ENCODE measurements around the gene HCRTR1.

Gene HCRTR1

GRCh38 chr1:31576743-31577455, 40.6 kb upstream of the HCRTR1 start:
- DNase-seq: no peak
- Mint-ChIP-seq H3K4me1 (peaks cover 3% of the 10 kb centered on the region), H3K9me3 (no peaks in the 10 kb centered on the region), H3K4me3 (no peak overlapping the region), H3K27me3 (peaks cover 7% of the 10 kb centered on the region), H3K36me3 (no peaks in the 10 kb centered on the region), H3K27ac (no peak overlapping the region)
- CTCF ChIA-PET: interaction anchor here (2.1 kb wide), 1 partner anchor 14 kb away, joined by 4 read pairs; no protein-coding TSS in a partner anchor

- H3K27me3 Mint-ChIP-seq: peaks cover 4% of the 10 kb centered on the region
- DNase-seq: no peak
- H3K4me3 Mint-ChIP-seq: no peak overlapping the region
- no peak overlapping the region for H3K27ac Mint-ChIP-seq
- H3K9me3 Mint-ChIP-seq: no peaks in the 10 kb centered on the region
- no peaks in the 10 kb centered on the region for H3K36me3 Mint-ChIP-seq
- CTCF ChIA-PET: interaction anchor here (0.6 to 2.1 kb wide), 2 partner anchors 10 to 14 kb away, joined by 3 to 4 read pairs; no protein-coding TSS in a partner anchor
- peaks cover 3% of the 10 kb centered on the region for H3K4me1 Mint-ChIP-seq
Measured at GRCh38 chr1:31577515-31578192, 39.8 kb upstream of the HCRTR1 start.

- Mint-ChIP-seq H3K36me3 (no peaks in the 10 kb centered on the region), H3K4me1 (peaks cover 3% of the 10 kb centered on the region), H3K4me3 (no peak overlapping the region), H3K9me3 (no peaks in the 10 kb centered on the region), H3K27me3 (peaks cover 3% of the 10 kb centered on the region), H3K27ac (no peak overlapping the region)
- no peak for DNase-seq
- CTCF ChIA-PET: no interaction called here
Measured at GRCh38 chr1:31579374-31579773, 38.1 kb upstream of the HCRTR1 start.

- peaks cover 3% of the 10 kb centered on the region for H3K4me1 Mint-ChIP-seq
- H3K4me3 Mint-ChIP-seq: no peak overlapping the region
- CTCF ChIA-PET: interaction anchor here (1.6 to 1.9 kb wide), 2 partner anchors 16 to 31 kb away, joined by 4 to 6 read pairs; no protein-coding TSS in a partner anchor
- no peaks in the 10 kb centered on the region for H3K9me3 Mint-ChIP-seq
- H3K27ac Mint-ChIP-seq: no peak overlapping the region
- DNase-seq: no peak
- H3K36me3 Mint-ChIP-seq: no peaks in the 10 kb centered on the region
- H3K27me3 Mint-ChIP-seq: peaks cover 3% of the 10 kb centered on the region
Measured at GRCh38 chr1:31580513-31580870, 37.0 kb upstream of the HCRTR1 start.

GRCh38 chr1:31580891-31581603, 36.4 kb upstream of the HCRTR1 start:
- H3K27ac Mint-ChIP-seq: no peak overlapping the region
- no peak for DNase-seq
- H3K4me3 Mint-ChIP-seq: no peak overlapping the region
- CTCF ChIA-PET: interaction anchor here (1.6 to 1.9 kb wide), 2 partner anchors 17 to 32 kb away, joined by 4 to 6 read pairs; no protein-coding TSS in a partner anchor
- H3K36me3 Mint-ChIP-seq: no peaks in the 10 kb centered on the region
- no peaks in the 10 kb centered on the region for H3K9me3 Mint-ChIP-seq
- peaks cover 3% of the 10 kb centered on the region for H3K4me1 Mint-ChIP-seq
- peaks cover 3% of the 10 kb centered on the region for H3K27me3 Mint-ChIP-seq

GRCh38 chr1:31581821-31582810, 35.4 kb upstream of the HCRTR1 start:
- CTCF ChIA-PET: interaction anchor here (1.6 to 1.9 kb wide), 2 partner anchors 18 to 33 kb away, joined by 4 to 6 read pairs; no protein-coding TSS in a partner anchor
- H3K4me3 Mint-ChIP-seq: no peak overlapping the region
- H3K27ac Mint-ChIP-seq: no peak overlapping the region
- no peaks in the 10 kb centered on the region for H3K36me3 Mint-ChIP-seq
- no peaks in the 10 kb centered on the region for H3K4me1 Mint-ChIP-seq
- H3K9me3 Mint-ChIP-seq: no peaks in the 10 kb centered on the region
- no peak for DNase-seq
- H3K27me3 Mint-ChIP-seq: peaks cover 6% of the 10 kb centered on the region

- CTCF ChIA-PET: no interaction called here
- Mint-ChIP-seq H3K36me3 (no peaks in the 10 kb centered on the region), H3K27me3 (peaks cover 15% of the 10 kb centered on the region), H3K27ac (no peak overlapping the region), H3K4me3 (no peak overlapping the region), H3K9me3 (no peaks in the 10 kb centered on the region), H3K4me1 (no peaks in the 10 kb centered on the region)
- no peak for DNase-seq
Measured at GRCh38 chr1:31583082-31583994, 34.2 kb upstream of the HCRTR1 start.

GRCh38 chr1:31583995-31584868, 33.3 kb upstream of the HCRTR1 start:
- DNase-seq: no peak
- Mint-ChIP-seq H3K27me3 (peaks cover 21% of the 10 kb centered on the region), H3K36me3 (no peaks in the 10 kb centered on the region), H3K4me1 (no peaks in the 10 kb centered on the region), H3K4me3 (no peak overlapping the region), H3K9me3 (no peaks in the 10 kb centered on the region), H3K27ac (no peak overlapping the region)
- CTCF ChIA-PET: no interaction called here

- no peak overlapping the region for H3K4me3 Mint-ChIP-seq
- no peak for DNase-seq
- CTCF ChIA-PET: interaction anchor here (1.0 kb wide), 1 partner anchor 20 kb away, joined by 3 read pairs; no protein-coding TSS in a partner anchor
- no peak overlapping the region for H3K27ac Mint-ChIP-seq
- H3K9me3 Mint-ChIP-seq: no peaks in the 10 kb centered on the region
- H3K27me3 Mint-ChIP-seq: peaks cover 30% of the 10 kb centered on the region
- H3K4me1 Mint-ChIP-seq: no peaks in the 10 kb centered on the region
- H3K36me3 Mint-ChIP-seq: no peaks in the 10 kb centered on the region
Measured at GRCh38 chr1:31584869-31585735, 32.4 kb upstream of the HCRTR1 start.

- no peaks in the 10 kb centered on the region for H3K9me3 Mint-ChIP-seq
Measured at GRCh38 chr1:31585736-31586365, 31.6 kb upstream of the HCRTR1 start.

More at GRCh38 chr1:31585736-31586365, 31.6 kb upstream of the HCRTR1 start:
- no peaks in the 10 kb centered on the region for H3K4me1 Mint-ChIP-seq
- no peak overlapping the region for H3K27ac Mint-ChIP-seq
- no peaks in the 10 kb centered on the region for H3K36me3 Mint-ChIP-seq
- CTCF ChIA-PET: interaction anchor here (1.0 kb wide), 1 partner anchor 21 kb away, joined by 3 read pairs; no protein-coding TSS in a partner anchor
- DNase-seq: no peak
- no peak overlapping the region for H3K4me3 Mint-ChIP-seq
- H3K27me3 Mint-ChIP-seq: peaks cover 32% of the 10 kb centered on the region

All from activated naive CD4-positive, alpha-beta T cell treated with anti-CD3 and anti-CD28 coated beads, Interleukin-2, amount 10 ng/mL, durations not matched to agents 7 days and 5 days (primary cell).